DLD1 (cell line): ENCODE results near the gene PBX3.

Source experiments
- in situ Hi-C: cut with HindIII; loops from 2 replicates; pipeline ENCODE4 v1.10.0; 2017; ENCODE audit warnings: low sequenced_read_pairs

PBX3 gene

GRCh38 chr9:125968714-125969374, 221.7 kb downstream of the PBX3 start:
- in situ Hi-C loops, result no loop called here

- in situ Hi-C loops, result no loop called here
Measured at GRCh38 chr9:125969462-125969861, 222.3 kb downstream of the PBX3 start.

DNA sequence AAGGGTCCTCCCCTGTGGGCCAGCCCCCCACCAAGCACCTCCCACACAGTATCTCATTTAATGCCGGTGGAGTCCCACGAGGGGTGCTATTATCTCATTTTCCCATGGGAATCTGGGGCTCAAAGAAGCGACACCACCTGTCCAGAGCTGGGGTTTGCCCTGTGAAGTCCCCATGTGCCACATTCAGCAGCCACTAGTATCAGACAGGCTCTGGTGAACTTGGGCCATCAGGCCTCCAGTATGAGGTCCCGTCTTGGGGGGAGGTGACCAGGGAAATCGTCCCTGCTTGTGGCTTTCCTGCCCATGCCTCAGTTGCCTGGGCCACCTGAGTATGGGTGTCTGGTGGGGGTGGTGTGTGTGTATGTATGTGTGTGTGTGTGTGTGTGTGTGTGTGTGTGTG, 222.7 kb downstream of the PBX3 start:
- in situ Hi-C loops, result no loop called here

- in situ Hi-C loops, result no loop called here
Measured at GRCh38 chr9:125970340-125970739, 223.2 kb downstream of the PBX3 start.

DNA sequence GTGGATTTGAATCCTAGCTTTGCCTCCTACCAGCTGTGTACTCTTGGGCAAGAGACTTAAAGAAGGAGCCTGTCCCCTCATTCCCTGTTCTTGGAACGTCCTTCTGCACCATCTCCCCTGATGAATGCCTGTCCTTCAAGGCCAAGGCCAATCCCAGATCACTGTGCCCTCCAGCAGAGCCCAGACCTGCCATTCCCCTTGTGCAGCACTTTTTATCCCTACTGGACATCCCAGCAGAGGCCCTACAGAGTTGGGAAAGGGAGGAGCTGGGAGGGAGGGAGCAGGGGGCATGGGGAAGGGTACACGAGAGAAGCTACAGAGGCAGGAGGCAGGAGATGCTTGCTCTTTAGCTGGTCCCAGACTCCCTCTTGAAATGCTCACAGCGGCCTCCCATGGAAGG, 223.9 kb downstream of the PBX3 start:
- in situ Hi-C loops, result no loop called here

GRCh38 chr9:125972012-125972729, 225.0 kb downstream of the PBX3 start:
- in situ Hi-C loops, result no loop called here

DNA sequence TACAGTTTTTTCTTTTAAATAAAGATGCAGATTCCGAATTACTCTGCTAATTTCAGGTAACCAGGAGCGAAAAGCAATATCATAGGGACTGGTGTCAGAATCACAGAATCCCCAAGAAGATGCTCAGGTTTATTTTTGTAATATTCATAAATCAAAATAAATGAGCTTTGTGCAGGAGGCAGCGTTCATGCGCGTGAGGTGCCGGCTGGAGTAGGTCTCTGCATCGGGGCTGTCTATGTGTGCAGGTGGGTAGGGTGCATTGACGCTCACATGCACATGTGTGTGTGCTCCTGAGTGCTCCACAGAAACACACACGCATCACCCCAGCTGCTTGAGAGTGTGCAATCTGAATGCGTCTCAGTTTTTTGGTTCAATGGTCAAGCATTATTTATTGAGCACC, 226.4 kb downstream of the PBX3 start:
- in situ Hi-C loops, result no loop called here

DNA sequence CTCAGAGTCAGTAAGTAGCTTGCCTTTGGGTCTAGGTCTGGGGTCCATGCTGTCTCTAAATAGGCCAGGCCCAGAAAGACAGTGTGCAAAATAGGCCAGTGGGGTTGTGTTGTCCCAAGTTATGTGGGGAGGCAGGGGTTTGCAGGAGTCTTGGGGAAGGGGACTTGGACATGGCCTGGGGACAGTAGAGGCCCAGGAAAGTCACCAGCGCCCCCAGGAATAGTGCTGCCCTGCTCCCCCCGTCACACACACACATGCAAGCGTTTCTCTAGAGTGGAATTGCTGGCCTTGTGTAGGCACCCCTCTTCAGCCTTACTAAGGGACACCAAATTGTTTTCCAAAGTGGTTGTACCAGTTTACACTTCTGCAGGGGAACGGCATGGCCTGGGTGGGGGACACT, 227.5 kb downstream of the PBX3 start:
- in situ Hi-C loops, result no loop called here

DNA sequence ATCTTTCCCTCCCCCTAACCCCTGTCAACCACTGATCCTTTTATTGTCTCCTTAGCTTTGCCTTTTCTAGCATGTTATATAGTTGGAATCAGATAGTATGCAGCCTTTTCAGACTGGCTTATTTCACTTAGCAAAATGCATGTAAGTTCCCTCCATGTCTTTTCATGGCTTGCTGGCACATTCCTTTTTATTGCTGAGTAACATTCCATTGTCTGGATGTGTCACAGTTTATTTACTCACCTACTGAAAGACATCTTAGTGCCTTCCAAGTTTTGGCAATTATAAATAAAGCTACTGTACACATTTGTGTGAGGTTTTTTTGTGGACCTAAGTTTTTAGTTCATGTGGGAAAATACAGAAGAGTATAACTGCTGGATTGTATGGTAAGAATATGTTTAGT, 230.1 kb downstream of the PBX3 start:
- in situ Hi-C loops, result no loop called here

DNA sequence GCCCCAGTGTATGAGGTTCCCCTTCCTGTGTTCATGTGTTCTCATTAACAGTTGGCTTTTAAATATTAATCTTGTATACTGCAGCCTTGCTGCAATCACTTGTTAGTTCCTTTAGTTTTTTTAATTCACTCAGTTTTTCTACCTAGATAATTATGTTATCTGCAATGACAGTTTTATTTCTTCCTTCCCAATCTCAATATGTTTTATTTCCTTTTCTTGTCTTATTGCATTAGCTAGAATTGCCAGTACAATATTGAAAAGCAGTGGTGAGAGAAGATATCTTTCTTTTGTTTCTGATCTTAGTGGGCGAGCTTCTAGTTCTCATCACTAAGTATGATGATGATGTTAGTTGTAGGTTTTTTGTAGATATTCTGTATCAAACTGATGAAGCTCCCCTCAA, 232.2 kb downstream of the PBX3 start:
- in situ Hi-C loops, result no loop called here

DNA sequence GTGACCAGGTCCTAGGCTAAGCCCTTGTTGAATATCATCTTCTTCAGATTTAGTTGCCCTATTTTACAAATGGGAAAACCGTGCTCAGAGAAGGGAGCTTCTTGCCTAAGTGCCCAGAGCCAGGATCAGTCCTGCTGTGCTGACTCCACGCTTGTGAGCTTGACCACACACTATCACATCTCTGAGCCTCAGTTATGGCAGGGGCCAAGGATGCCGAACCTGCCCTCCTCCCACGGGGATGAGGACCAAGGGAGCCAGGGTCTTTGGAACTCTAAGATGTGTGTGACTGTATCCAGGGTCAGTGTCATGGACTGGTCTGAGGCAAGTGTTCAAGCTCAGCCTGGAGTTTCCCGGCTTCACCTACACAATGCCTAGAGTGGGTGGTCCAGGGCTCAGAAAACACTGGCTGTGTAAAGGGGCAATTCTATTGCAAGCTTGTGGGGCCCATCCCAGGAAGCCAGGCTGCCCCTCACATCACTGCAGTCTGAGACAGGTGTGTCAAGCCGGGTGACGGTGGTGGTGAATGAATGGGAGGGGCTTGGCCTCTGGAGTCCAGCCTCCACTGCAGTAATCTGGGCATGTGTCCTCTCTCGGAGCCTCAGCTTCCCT, 235.7 kb downstream of the PBX3 start:
- in situ Hi-C loops, result no loop called here

GRCh38 chr9:125983681-125984080, 236.5 kb downstream of the PBX3 start:
- in situ Hi-C loops, result no loop called here

- in situ Hi-C loops, result no loop called here
Measured at GRCh38 chr9:125984461-125984860, 237.3 kb downstream of the PBX3 start.

DNA sequence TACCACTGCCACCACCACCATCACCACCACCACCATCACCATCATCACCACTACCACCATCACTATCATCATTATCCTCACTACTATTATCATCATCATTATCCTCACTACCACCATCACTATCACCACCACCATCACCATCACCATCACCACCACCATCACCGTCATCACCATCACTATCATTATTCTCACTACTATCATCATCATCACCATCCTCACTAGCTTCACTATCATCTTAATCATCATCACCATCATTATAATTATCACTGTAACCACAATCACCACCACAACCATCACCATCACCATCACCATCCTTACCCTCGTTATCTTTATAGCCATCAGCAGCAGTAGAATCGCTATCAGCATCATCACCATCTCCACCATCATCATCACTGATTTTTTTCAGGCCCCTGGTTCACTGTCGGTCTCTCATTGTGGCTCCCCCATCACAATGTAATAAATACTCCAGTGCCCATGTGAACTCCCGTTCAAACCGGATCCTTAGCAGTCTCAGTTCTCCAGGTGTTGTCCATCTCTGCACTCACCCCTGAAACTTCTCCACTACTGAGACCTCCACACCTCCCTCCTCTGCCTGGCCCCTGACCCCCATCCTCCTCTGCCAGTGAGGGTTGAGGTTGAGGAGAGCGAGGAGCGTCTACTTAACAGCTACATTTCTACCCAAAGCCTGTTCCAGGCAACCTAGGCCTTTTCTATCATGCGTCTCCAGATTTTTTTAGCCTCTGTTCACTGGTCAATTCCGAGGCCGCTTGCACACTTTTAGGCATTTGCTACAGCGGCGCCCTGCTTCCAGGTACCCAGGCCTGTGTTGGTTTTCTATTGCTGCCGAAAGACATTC, 238.2 kb downstream of the PBX3 start:
- in situ Hi-C loops, result no loop called here

DNA sequence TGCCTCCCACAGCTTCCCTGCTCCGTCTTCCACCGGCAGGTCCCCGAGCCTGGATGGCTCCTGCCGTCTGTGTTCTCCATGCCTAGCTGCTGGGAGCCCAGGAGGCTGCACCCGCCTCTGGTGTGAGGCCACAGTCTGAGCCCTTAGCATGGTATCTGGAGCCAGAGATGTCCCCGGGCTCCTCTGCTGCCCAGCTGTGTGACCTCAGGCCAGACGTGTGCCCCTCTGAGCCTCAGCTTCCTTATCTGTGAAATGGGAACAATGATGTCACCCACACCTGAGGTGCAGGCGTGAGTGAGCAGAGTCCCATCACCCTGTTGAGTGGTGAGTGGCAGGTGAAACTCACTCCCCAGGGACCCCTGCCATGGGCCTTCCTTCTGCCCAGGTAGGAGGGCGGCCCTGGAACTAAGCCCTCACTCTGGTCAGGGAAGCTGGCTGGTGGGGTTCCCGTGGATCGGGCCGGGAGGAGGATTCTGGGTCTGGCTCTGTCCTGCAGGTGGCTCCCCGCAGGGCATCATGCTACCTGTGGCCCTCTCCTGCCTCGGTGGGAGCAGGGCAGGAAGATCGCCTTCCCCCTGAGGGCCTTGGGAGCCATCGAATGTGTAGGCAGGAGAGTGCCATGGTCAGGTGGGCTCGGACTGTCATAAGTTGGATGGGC, 239.0 kb downstream of the PBX3 start:
- in situ Hi-C loops, result no loop called here

- in situ Hi-C loops, result no loop called here
Measured at GRCh38 chr9:125986966-125987365, 239.8 kb downstream of the PBX3 start.

DNA sequence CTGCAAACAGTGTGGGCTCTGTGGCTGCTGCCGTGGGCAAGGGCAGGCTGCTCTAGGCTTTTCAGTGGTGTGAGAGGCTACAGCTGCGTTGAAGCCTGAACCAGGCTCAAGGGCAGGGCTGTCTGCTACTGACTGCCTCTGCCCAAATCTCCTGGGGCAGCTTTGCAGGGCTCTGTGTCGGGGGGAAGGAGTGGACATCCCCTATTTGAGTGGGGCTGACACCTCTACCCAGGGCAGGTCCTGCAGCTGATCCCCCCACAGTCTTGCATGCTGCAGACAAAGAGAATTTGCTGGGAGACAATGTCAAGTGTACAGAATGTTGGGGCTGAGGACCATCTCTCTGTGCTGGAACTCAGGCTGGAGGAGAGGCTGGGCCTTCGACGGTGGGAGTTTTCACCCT, 240.2 kb downstream of the PBX3 start:
- in situ Hi-C loops, result no loop called here

DNA sequence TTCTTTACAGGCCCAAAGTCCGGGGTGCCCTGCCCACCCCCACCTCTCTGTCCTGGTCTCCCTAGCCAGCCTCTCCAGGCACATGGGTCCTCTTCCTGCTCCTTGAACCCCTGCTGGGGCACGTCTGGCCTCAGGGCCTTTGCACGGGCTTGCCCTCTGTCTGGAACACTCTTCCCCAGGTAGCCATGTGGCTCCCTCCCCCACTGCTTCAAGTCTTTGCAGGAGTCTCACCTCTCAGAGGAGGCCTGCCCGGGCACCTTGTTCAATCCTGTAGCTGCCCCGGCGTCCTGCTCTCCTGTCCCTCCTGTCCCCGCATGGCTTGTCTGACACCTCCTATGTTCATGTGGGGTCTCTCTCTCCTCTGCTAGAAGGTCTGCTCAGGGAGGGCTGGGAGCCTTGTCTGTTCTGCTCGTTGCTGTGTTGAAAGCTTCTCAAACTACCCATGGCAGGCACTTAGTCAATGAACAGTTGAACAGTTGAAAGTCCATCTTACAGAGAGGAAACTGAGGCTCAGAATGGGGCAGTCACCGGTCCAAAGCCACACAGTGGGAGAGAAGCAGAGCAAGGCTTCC, 241.4 kb downstream of the PBX3 start:
- in situ Hi-C loops, result no loop called here

DNA sequence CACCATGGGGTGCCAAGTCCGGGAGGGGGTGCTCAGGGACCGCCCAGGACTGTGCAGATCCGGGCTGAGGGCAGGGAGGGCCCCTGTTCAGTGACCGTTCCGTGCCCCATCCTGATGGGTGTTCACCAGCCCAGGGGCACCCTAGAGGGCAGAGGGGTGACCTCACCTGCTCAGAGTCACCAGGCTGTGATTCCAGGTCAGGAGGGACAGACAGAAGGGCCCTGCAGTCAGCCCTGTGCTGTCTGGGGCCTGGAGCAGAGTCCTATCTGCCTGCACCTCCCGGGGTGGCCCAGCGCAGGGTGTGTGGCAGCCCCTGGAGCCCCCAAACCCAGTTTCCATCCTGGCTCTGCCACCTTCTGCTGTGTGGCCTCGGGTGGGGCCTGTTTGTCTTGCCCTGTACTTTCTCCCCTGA, 241.9 kb downstream of the PBX3 start:
- in situ Hi-C loops, result no loop called here

GRCh38 chr9:125989524-125990180, 242.5 kb downstream of the PBX3 start:
- in situ Hi-C loops, result no loop called here
